Measurements from ENCODE around the gene ZNF497.
A peak's percentile ranks its signal among the peaks of the same experiment; 100 is the strongest.
"Not testable (repeated sequence)": the region's sequence is repeated elsewhere in the genome, so short reads cannot be mapped to it uniquely, and the experiment has no call there.

The ZNF497 gene
- total RNA-seq = 0.44 to 1.7 (median 0.69) reads per million in 3 donors

DNA sequence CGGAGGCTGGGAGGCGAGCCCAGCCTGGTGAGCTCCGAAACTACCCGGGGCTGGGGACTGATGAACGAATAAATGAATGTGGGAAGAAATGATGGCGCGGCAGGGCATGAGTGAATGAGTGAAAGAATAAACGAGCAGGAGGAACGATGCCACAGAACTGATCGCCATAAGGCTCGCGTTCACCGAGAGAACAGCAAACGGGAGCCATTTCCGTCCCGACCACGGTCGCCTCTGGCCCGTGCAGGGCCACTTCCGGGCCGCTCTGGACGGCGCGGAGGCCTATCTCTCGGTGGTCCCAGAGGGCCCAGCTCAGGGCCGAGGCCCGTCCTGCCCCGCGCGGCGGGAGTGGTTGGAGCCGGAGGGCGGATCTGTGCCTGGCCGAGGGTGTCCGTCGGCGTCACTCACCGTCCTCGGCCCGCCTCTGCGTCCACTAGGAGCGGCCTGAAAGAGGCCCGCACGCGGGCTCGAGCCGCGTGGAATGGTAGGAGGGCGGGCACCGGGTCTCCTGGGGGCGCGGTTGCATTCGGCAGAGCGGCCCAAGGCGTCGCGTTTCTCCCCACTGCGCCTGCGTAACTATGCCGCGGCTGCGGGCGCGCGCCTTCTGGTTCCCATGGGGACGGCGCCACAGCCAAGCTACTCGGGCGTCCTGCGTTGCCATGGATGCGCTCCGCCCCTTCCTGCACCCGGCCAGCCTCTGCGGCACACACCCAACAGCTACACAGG lies at the start of gene ZNF497:
Gene ZNF497 (minus strand): TSS at position 480 of the 723 bp plus-strand sequence. CDS start 5,116 bp downstream, outside the sequence.
- DNase-seq = peak; percentile 89 to 93 (median 89)
- Histone ChIP-seq H3K4me3 (ENCODE audit: insufficient read depth, low read depth, low read length, poor library complexity, severe bottlenecking) (peak within 1 kb of the TSS; percentile 61), H3K9me3 (ENCODE audit: control insufficient read depth, low read length) (no peaks in the 10 kb centered on the region)

DNA sequence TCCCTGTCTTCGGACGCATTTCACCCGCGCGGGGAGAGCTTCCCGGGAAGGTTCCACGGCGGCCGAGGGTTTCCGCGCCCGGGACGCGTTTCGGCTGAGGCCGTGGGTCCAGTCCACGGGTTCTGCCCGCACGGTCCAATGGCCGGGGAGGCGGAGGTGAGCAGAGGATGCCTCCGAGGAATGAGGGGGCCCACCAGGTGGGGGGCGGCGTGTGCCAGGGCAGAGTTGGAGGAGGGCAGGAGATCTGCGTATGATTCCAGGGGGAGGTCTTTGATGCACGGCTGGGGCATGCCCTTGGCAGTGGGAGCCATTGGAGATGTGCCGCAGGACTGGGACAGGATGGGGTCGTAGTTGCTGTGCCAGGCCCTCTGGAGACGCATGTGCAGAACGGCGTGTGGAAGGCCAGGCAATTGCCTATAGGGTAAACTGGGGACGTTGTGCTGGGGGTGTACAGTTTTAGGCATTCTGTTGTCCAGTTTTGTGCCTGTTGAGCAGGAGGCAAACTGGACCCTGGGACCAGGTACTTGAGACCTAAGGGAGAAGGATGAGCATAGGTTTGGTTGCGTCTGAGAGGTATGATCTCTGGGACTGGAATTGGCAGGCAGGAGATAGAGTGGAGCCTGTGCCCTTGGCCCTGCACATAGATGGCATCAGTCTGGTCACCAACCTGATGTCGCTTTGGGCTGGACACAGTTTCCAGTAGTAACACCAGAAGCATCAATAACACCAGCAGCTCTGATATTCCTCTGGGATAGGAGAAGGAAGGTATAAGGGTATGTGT lies 46.6 kb upstream of the ZNF497 start:
- DNase-seq = no peak
- H3K4me1 ChIP-seq (ENCODE audit: control insufficient read depth, insufficient read depth, low read length, poor library complexity, severe bottlenecking) = peaks cover 17% of the 10 kb centered on the region
- peak overlapping the region; percentile 86 for H3K27ac ChIP-seq (ENCODE audit: insufficient read depth, low read length, poor library complexity, severe bottlenecking)
- no peaks in the 10 kb centered on the region for H3K36me3 ChIP-seq (ENCODE audit: control insufficient read depth, insufficient read depth, low read length)
- H3K9me3 ChIP-seq (ENCODE audit: control insufficient read depth, low read length) = no peaks in the 10 kb centered on the region
- peak overlapping the region; percentile 90 for H3K4me3 ChIP-seq (ENCODE audit: insufficient read depth, low read depth, low read length, poor library complexity, severe bottlenecking)
- H3K27me3 ChIP-seq (replicated peaks; ENCODE audit: control insufficient read depth, insufficient read depth, low read length, poor library complexity, severe bottlenecking) = no peaks in the 10 kb centered on the region

More for the DNA sequence above, at the start of gene ZNF497:
- Histone ChIP-seq H3K4me1 (ENCODE audit: control insufficient read depth, insufficient read depth, low read length, poor library complexity, severe bottlenecking) (peaks cover 12% of the 10 kb centered on the region), H3K36me3 (ENCODE audit: control insufficient read depth, insufficient read depth, low read length) (no peaks in the 10 kb centered on the region), H3K27me3 (replicated peaks; ENCODE audit: control insufficient read depth, insufficient read depth, low read length, poor library complexity, severe bottlenecking) (no peaks in the 10 kb centered on the region), H3K27ac (ENCODE audit: insufficient read depth, low read length, poor library complexity, severe bottlenecking) (peak within 1 kb of the TSS; percentile 69)

DNA sequence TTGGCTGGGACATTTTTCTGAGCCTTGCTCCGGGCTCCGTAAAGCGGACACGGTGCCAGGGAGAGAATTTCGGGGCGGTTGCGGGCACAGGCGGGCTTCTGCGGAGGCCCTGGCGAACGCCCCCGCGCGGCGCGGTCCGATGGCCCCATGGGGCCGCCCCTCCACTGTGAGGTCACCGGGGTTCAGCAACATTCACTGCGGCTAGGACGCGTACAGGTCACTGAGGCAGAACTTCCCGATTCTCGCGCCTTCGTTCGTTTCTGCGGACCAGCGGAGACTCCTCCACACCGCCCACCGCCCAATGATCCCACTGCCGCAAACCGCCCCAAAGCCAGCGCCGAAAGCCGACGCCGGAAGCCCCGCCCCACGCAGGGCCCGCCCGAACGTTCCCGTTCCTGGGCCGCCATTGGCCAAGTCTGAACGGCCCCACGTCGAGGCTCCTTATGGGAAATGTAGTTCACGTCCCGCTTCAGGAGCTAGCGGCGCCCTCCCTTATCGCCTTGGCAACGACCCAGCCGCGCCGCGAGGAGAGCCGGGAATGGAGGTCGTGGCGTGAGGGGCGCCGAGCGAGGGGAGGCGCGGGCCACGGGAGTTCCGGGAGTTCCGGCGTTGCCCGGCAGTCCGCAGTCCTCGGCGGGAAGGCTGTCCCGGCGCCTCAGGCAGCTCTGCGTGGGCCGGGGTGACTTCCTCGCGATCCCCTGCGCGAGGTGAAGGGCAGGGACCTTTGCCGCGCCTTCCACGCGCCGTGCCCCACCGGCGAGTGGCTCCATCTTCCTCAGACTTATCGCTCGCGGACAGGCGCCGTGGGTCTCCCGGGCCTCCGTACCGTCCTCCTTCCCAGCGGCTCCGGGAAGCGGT lies 45.8 kb upstream of the ZNF497 start, which contains the start of gene ZNF584:
Gene ZNF584 (plus strand): TSS at position 498 of the 858 bp plus-strand sequence. CDS start 499 bp downstream, outside the sequence.
- Histone ChIP-seq H3K4me3 (ENCODE audit: insufficient read depth, low read depth, low read length, poor library complexity, severe bottlenecking) (peak within 1 kb of the TSS; percentile 90), H3K27me3 (replicated peaks; ENCODE audit: control insufficient read depth, insufficient read depth, low read length, poor library complexity, severe bottlenecking) (no peaks in the 10 kb centered on the region), H3K9me3 (ENCODE audit: control insufficient read depth, low read length) (no peaks in the 10 kb centered on the region), H3K27ac (ENCODE audit: insufficient read depth, low read length, poor library complexity, severe bottlenecking) (peak within 1 kb of the TSS; percentile 86), H3K4me1 (ENCODE audit: control insufficient read depth, insufficient read depth, low read length, poor library complexity, severe bottlenecking) (peaks cover 17% of the 10 kb centered on the region), H3K36me3 (ENCODE audit: control insufficient read depth, insufficient read depth, low read length) (no peaks in the 10 kb centered on the region)
- peak; percentile 86 to 91 (median 90) for DNase-seq

DNA sequence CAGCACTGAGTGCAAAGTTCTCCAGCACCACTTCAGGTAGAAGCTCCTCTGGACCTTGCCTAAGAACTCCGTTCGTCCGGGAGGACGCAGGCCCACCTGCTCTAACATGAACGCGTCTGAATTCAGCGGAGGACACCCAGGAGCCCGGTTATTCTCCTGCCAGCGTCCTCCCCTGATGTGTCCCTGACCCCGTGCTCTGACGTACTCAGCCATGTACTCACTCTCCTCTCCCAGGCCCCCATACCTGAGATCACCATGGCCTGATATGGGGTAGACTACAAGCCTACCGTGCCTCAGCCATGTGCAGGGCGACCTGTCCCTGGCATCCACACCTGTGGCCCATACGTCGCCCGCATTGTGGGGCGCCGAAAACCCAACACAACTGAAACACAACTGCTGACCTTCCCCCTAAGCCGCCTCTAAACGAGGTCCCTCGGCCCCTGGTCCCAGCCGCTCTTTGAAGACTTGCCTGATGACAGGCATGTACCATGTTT lies 45.2 kb upstream of the ZNF497 start:
- Histone ChIP-seq H3K36me3 (ENCODE audit: control insufficient read depth, insufficient read depth, low read length) (no peaks in the 10 kb centered on the region), H3K9me3 (ENCODE audit: control insufficient read depth, low read length) (no peaks in the 10 kb centered on the region), H3K4me1 (ENCODE audit: control insufficient read depth, insufficient read depth, low read length, poor library complexity, severe bottlenecking) (peaks cover 17% of the 10 kb centered on the region), H3K27ac (ENCODE audit: insufficient read depth, low read length, poor library complexity, severe bottlenecking) (peak overlapping the region; percentile 86), H3K4me3 (ENCODE audit: insufficient read depth, low read depth, low read length, poor library complexity, severe bottlenecking) (peak overlapping the region; percentile 90), H3K27me3 (replicated peaks; ENCODE audit: control insufficient read depth, insufficient read depth, low read length, poor library complexity, severe bottlenecking) (no peaks in the 10 kb centered on the region)
- DNase-seq = no peak

GRCh38 chr19:58406818-58407657 lies 44.5 kb upstream of the ZNF497 start:
- Histone ChIP-seq H3K27ac (ENCODE audit: insufficient read depth, low read length, poor library complexity, severe bottlenecking) (peak overlapping the region; percentile 86), H3K4me3 (ENCODE audit: insufficient read depth, low read depth, low read length, poor library complexity, severe bottlenecking) (no peak overlapping the region)

DNA sequence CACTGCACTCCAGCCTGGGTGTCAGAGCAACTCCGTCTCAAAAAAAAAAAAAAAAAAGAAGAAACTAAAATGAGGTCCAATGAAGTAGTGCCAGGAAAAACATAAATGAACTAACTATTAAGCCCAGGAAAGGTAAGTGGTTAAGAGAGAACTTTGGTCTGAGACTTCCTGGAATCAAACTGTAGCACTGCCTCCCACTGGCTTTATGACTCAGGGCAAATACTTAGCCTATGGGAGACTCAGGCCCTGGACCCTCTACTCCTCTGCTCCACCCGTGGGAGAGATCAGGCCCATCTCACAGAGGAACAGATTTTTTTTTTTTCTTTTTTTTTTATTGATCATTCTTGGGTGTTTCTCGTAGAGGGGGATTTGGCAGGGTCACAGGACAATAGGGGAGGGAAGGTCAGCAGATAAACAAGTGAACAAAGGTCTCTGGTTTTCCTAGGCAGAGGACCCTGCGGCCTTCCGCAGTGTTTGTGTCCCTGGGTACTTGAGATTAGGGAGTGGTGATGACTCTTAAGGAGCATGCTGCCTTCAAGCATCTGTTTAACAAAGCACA lies 41.4 kb upstream of the ZNF497 start:
- not testable (repeated sequence) for DNase-seq; H3K27ac ChIP-seq (ENCODE audit: insufficient read depth, low read length, poor library complexity, severe bottlenecking); H3K4me3 ChIP-seq (ENCODE audit: insufficient read depth, low read depth, low read length, poor library complexity, severe bottlenecking); H3K36me3 ChIP-seq (ENCODE audit: control insufficient read depth, insufficient read depth, low read length); H3K27me3 ChIP-seq (replicated peaks; ENCODE audit: control insufficient read depth, insufficient read depth, low read length, poor library complexity, severe bottlenecking); H3K9me3 ChIP-seq (ENCODE audit: control insufficient read depth, low read length)
- H3K4me1 ChIP-seq (ENCODE audit: control insufficient read depth, insufficient read depth, low read length, poor library complexity, severe bottlenecking) = peaks cover 19% of the 10 kb centered on the region

More at GRCh38 chr19:58406818-58407657, 44.5 kb upstream of the ZNF497 start:
- peaks cover 17% of the 10 kb centered on the region for H3K4me1 ChIP-seq (ENCODE audit: control insufficient read depth, insufficient read depth, low read length, poor library complexity, severe bottlenecking)
- H3K27me3 ChIP-seq (replicated peaks; ENCODE audit: control insufficient read depth, insufficient read depth, low read length, poor library complexity, severe bottlenecking) = no peaks in the 10 kb centered on the region
- H3K36me3 ChIP-seq (ENCODE audit: control insufficient read depth, insufficient read depth, low read length) = no peaks in the 10 kb centered on the region
- H3K9me3 ChIP-seq (ENCODE audit: control insufficient read depth, low read length) = no peaks in the 10 kb centered on the region
- no peak for DNase-seq

DNA sequence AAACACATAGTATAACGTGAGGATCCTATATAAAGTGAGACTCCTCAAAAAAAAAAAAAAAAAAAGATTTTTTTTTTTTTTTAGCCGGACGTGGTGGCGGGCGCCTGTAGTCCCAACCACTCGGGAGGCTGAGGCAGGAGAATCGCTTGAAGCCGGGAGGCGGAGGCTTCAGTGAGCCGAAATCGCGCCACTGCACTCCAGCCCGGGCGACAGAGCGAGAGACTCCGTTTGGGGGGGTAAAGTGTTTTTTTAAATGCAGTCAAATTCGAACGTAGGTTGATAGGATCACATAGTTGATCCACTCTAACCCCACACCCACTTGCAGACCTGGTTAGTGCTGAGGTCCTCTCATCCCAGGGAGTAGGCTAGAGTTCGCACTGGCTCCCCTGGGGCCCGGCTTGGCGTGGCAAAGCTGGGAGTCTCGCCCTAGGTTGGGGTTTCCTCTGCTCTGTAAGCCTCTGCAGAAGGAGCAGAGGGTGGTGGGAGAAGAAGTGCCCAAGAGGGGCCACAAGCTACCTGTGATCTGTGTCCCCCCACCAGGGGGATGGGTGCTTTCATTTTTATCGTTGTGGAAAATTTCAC lies 39.4 kb upstream of the ZNF497 start:
- Histone ChIP-seq H3K9me3 (ENCODE audit: control insufficient read depth, low read length) (no peaks in the 10 kb centered on the region), H3K27me3 (replicated peaks; ENCODE audit: control insufficient read depth, insufficient read depth, low read length, poor library complexity, severe bottlenecking) (no peaks in the 10 kb centered on the region), H3K36me3 (ENCODE audit: control insufficient read depth, insufficient read depth, low read length) (no peaks in the 10 kb centered on the region), H3K4me1 (ENCODE audit: control insufficient read depth, insufficient read depth, low read length, poor library complexity, severe bottlenecking) (peaks cover 9% of the 10 kb centered on the region), H3K4me3 (ENCODE audit: insufficient read depth, low read depth, low read length, poor library complexity, severe bottlenecking) (peak overlapping the region; percentile 65), H3K27ac (ENCODE audit: insufficient read depth, low read length, poor library complexity, severe bottlenecking) (peak overlapping the region; percentile 86)
- no peak for DNase-seq

GRCh38 chr19:58400916-58401839 lies 38.6 kb upstream of the ZNF497 start:
- DNase-seq = peak; percentile 99
- peak overlapping the region; percentile 65 for H3K4me3 ChIP-seq (ENCODE audit: insufficient read depth, low read depth, low read length, poor library complexity, severe bottlenecking)
- H3K36me3 ChIP-seq (ENCODE audit: control insufficient read depth, insufficient read depth, low read length) = no peaks in the 10 kb centered on the region
- no peaks in the 10 kb centered on the region for H3K27me3 ChIP-seq (replicated peaks; ENCODE audit: control insufficient read depth, insufficient read depth, low read length, poor library complexity, severe bottlenecking)
- no peaks in the 10 kb centered on the region for H3K9me3 ChIP-seq (ENCODE audit: control insufficient read depth, low read length)
- H3K4me1 ChIP-seq (ENCODE audit: control insufficient read depth, insufficient read depth, low read length, poor library complexity, severe bottlenecking) = peaks cover 12% of the 10 kb centered on the region
- peak overlapping the region; percentile 86 for H3K27ac ChIP-seq (ENCODE audit: insufficient read depth, low read length, poor library complexity, severe bottlenecking)

All from effector memory CD4-positive, alpha-beta T cell (primary cell).